Esophagus squamous epithelium (tissue), 4 donors: ENCODE measurements around the gene CCR5AS.

Experiments
- CTCF ChIP-seq, 6 experiments: fragments of 450-650 bp in 4 of 6; fragments of 200-600 bp in 2 of 6; sonication (generic) in 2 of 6; IDR thresholded peaks; one replicate each; pipeline ENCODE4 v1.5.1; 2016 to 2019; ENCODE audit warnings: antibody characterized with exemption in 6 of 6, mild to moderate bottlenecking in 4 of 6, moderate library complexity in 4 of 6
- POLR2A ChIP-seq, 4 donors: fragments of 450-650 bp; IDR thresholded peaks; one replicate each; pipeline ENCODE4 v1.6.1; 2017; ENCODE audit warnings: antibody characterized with exemption in 4 of 4, mild to moderate bottlenecking in 4 of 4, moderate library complexity in 3 of 4

GRCh38 chr3:46400000-46400734 is 6.7 kb downstream of the CCR5AS start:
- TF ChIP-seq POLR2A (IDR thresholded peaks at IDR 0.05) = no peak
- TF ChIP-seq CTCF (IDR thresholded peaks at IDR 0.05) = no peak
